Stimulated activated naive B cell treated with anti-CD40 and anti-IgM and Interleukin-4, amounts not matched to agents 10 μg/mL and 1 μg/mL and 100 μg/mL, for 72 hours (primary cell): ENCODE results near the gene PTPRT.

Experiments
- ATAC-seq, 2 donors: fragments of 150-1000 bp; cut with Tn5 transposase; replicated peaks; 2 replicates each; pipeline ENCODE4 v1.10.0; 2021; ENCODE audit warnings: moderate library complexity in 1 of 2
- DNase-seq: peaks from one replicate; pipeline ENCODE4 v3.0.0; 2021
- H3K27ac Mint-ChIP-seq: one replicate; pipeline ENCODE4 v1.8.0; 2022; ENCODE audit warnings: mild to moderate bottlenecking, mixed read lengths
- H3K27me3 Mint-ChIP-seq, 2 donors: one replicate each; pipeline ENCODE4 v1.8.0; 2022; ENCODE audit warnings: mixed read lengths in 2 of 2
- H3K36me3 Mint-ChIP-seq, 2 donors: one replicate each; pipeline ENCODE4 v1.8.0; 2022; ENCODE audit warnings: mixed read lengths in 2 of 2, mild to moderate bottlenecking in 1 of 2
- H3K4me1 Mint-ChIP-seq, 2 donors: one replicate each; pipeline ENCODE4 v1.8.0; 2022; ENCODE audit warnings: mixed read lengths in 2 of 2, mild to moderate bottlenecking in 1 of 2
- H3K4me3 Mint-ChIP-seq, 2 donors: one replicate each; pipeline ENCODE4 v1.8.0; 2022; ENCODE audit warnings: mild to moderate bottlenecking in 2 of 2, mixed read lengths in 2 of 2, moderate library complexity in 1 of 2
- H3K9me3 Mint-ChIP-seq, 2 donors: one replicate each; pipeline ENCODE4 v1.8.0; 2022; ENCODE audit warnings: mixed read lengths in 2 of 2, mild to moderate bottlenecking in 1 of 2

PTPRT gene

GRCh38 chr20:42150230-42150629 is 1039.5 kb downstream of the PTPRT start:
- Mint-ChIP-seq H3K36me3 (no peaks in the 10 kb centered on the region), H3K27me3 (no peaks in the 10 kb centered on the region), H3K27ac (no peak overlapping the region), H3K4me3 (no peak overlapping the region), H3K4me1 (no peaks in the 10 kb centered on the region), H3K9me3 (peaks cover 0 to 2% of the 10 kb centered on the region in 2 donors)
- DNase-seq = no peak
- no peak for ATAC-seq

GRCh38 chr20:42138729-42139128 is 1051.0 kb downstream of the PTPRT start:
- Mint-ChIP-seq H3K9me3 (peaks cover 3 to 4% of the 10 kb centered on the region in 2 donors), H3K27ac (no peak overlapping the region), H3K36me3 (no peaks in the 10 kb centered on the region), H3K27me3 (no peaks in the 10 kb centered on the region), H3K4me1 (no peaks in the 10 kb centered on the region), H3K4me3 (no peak overlapping the region)
- DNase-seq = no peak
- no peak for ATAC-seq

- H3K27ac Mint-ChIP-seq = no peak overlapping the region
- ATAC-seq (no peak), DNase-seq (no peak)
Observed at GRCh38 chr20:42134265-42135098, 1055.2 kb downstream of the PTPRT start.

GRCh38 chr20:42130810-42131596 is 1058.7 kb downstream of the PTPRT start:
- H3K4me1 Mint-ChIP-seq = no peaks in the 10 kb centered on the region
- DNase-seq (no peak), ATAC-seq (no peak)
- no peak overlapping the region for H3K27ac Mint-ChIP-seq
- H3K4me3 Mint-ChIP-seq = no peak overlapping the region
- H3K36me3 Mint-ChIP-seq = no peaks in the 10 kb centered on the region
- H3K27me3 Mint-ChIP-seq = peaks cover 0 to 4% of the 10 kb centered on the region in 2 donors
- peaks cover 3 to 5% of the 10 kb centered on the region in 2 donors for H3K9me3 Mint-ChIP-seq

More at GRCh38 chr20:42134265-42135098, 1055.2 kb downstream of the PTPRT start:
- no peaks in the 10 kb centered on the region for H3K36me3 Mint-ChIP-seq
- H3K4me1 Mint-ChIP-seq = no peaks in the 10 kb centered on the region
- peaks cover 0 to 4% of the 10 kb centered on the region in 2 donors for H3K27me3 Mint-ChIP-seq
- H3K9me3 Mint-ChIP-seq = peaks cover 3% of the 10 kb centered on the region in 2 donors
- no peak overlapping the region for H3K4me3 Mint-ChIP-seq

- DNase-seq (no peak), ATAC-seq (no peak)
- H3K27me3 Mint-ChIP-seq = no peaks in the 10 kb centered on the region
- no peak overlapping the region for H3K4me3 Mint-ChIP-seq
- no peaks in the 10 kb centered on the region for H3K4me1 Mint-ChIP-seq
- H3K27ac Mint-ChIP-seq = no peak overlapping the region
- peaks cover 0 to 3% of the 10 kb centered on the region in 2 donors for H3K9me3 Mint-ChIP-seq
- H3K36me3 Mint-ChIP-seq = no peaks in the 10 kb centered on the region
Observed at GRCh38 chr20:42125426-42125825, 1064.3 kb downstream of the PTPRT start.

- H3K36me3 Mint-ChIP-seq = no peaks in the 10 kb centered on the region
- H3K27ac Mint-ChIP-seq = no peak overlapping the region
- no peak for DNase-seq
- no peaks in the 10 kb centered on the region for H3K4me1 Mint-ChIP-seq
- ATAC-seq = no peak
- no peak overlapping the region for H3K4me3 Mint-ChIP-seq
- no peaks in the 10 kb centered on the region for H3K27me3 Mint-ChIP-seq
- H3K9me3 Mint-ChIP-seq = peaks cover 0 to 3% of the 10 kb centered on the region in 2 donors
Observed at GRCh38 chr20:42123981-42124473, 1065.7 kb downstream of the PTPRT start.

GRCh38 chr20:42118409-42119125 is 1071.1 kb downstream of the PTPRT start:
- no peaks in the 10 kb centered on the region for H3K4me1 Mint-ChIP-seq
- ATAC-seq (no peak), DNase-seq (no peak)
- peaks cover 0 to 9% of the 10 kb centered on the region in 2 donors for H3K27me3 Mint-ChIP-seq
- H3K36me3 Mint-ChIP-seq = no peaks in the 10 kb centered on the region
- no peak overlapping the region for H3K4me3 Mint-ChIP-seq
- H3K27ac Mint-ChIP-seq = no peak overlapping the region
- H3K9me3 Mint-ChIP-seq = peaks cover 1 to 5% of the 10 kb centered on the region in 2 donors

- Mint-ChIP-seq H3K4me3 (no peak overlapping the region), H3K27me3 (peaks cover 0 to 9% of the 10 kb centered on the region in 2 donors), H3K27ac (no peak overlapping the region), H3K4me1 (no peaks in the 10 kb centered on the region), H3K36me3 (no peaks in the 10 kb centered on the region), H3K9me3 (peaks cover 1 to 5% of the 10 kb centered on the region in 2 donors)
- DNase-seq (no peak), ATAC-seq (no peak)
Observed at GRCh38 chr20:42118001-42118400, 1071.7 kb downstream of the PTPRT start.

- H3K27me3 Mint-ChIP-seq = peaks cover 0 to 12% of the 10 kb centered on the region in 2 donors
- H3K36me3 Mint-ChIP-seq = no peaks in the 10 kb centered on the region
- DNase-seq (no peak), ATAC-seq (no peak)
- no peaks in the 10 kb centered on the region for H3K4me1 Mint-ChIP-seq
- H3K4me3 Mint-ChIP-seq = no peak overlapping the region
- H3K27ac Mint-ChIP-seq = no peak overlapping the region
- H3K9me3 Mint-ChIP-seq = peaks cover 0 to 8% of the 10 kb centered on the region in 2 donors
Observed at GRCh38 chr20:42113236-42113635, 1076.5 kb downstream of the PTPRT start.

GRCh38 chr20:42112161-42112560 is 1077.5 kb downstream of the PTPRT start:
- no peak for ATAC-seq
- H3K4me1 Mint-ChIP-seq = no peaks in the 10 kb centered on the region
- no peaks in the 10 kb centered on the region for H3K36me3 Mint-ChIP-seq
- no peak overlapping the region for H3K4me3 Mint-ChIP-seq
- H3K27me3 Mint-ChIP-seq = peaks cover 0 to 12% of the 10 kb centered on the region in 2 donors
- no peak for DNase-seq
- H3K9me3 Mint-ChIP-seq = peaks cover 0 to 3% of the 10 kb centered on the region in 2 donors
- H3K27ac Mint-ChIP-seq = no peak overlapping the region

- peaks cover 0 to 12% of the 10 kb centered on the region in 2 donors for H3K27me3 Mint-ChIP-seq
- no peak for ATAC-seq
- peaks cover 0 to 7% of the 10 kb centered on the region in 2 donors for H3K9me3 Mint-ChIP-seq
Observed at GRCh38 chr20:42111349-42111748, 1078.4 kb downstream of the PTPRT start.

GRCh38 chr20:42110301-42110700 is 1079.4 kb downstream of the PTPRT start:
- H3K4me3 Mint-ChIP-seq = no peak overlapping the region
- H3K4me1 Mint-ChIP-seq = no peaks in the 10 kb centered on the region
- H3K36me3 Mint-ChIP-seq = no peaks in the 10 kb centered on the region
- no peak for ATAC-seq
- H3K27me3 Mint-ChIP-seq = peaks cover 0 to 9% of the 10 kb centered on the region in 2 donors
- DNase-seq = no peak
- H3K27ac Mint-ChIP-seq = no peak overlapping the region
- H3K9me3 Mint-ChIP-seq = peaks cover 0 to 7% of the 10 kb centered on the region in 2 donors

More at GRCh38 chr20:42111349-42111748, 1078.4 kb downstream of the PTPRT start:
- no peak for DNase-seq
- Mint-ChIP-seq H3K27ac (no peak overlapping the region), H3K4me3 (no peak overlapping the region), H3K4me1 (no peaks in the 10 kb centered on the region), H3K36me3 (no peaks in the 10 kb centered on the region)

GRCh38 chr20:42102000-42102399 is 1087.7 kb downstream of the PTPRT start:
- peaks cover 0 to 4% of the 10 kb centered on the region in 2 donors for H3K9me3 Mint-ChIP-seq
- H3K27me3 Mint-ChIP-seq = peaks cover 0 to 8% of the 10 kb centered on the region in 2 donors
- no peak overlapping the region for H3K4me3 Mint-ChIP-seq
- no peaks in the 10 kb centered on the region for H3K36me3 Mint-ChIP-seq
- H3K4me1 Mint-ChIP-seq = no peaks in the 10 kb centered on the region
- DNase-seq (no peak), ATAC-seq (no peak)
- H3K27ac Mint-ChIP-seq = no peak overlapping the region

GRCh38 chr20:42100137-42100704 is 1089.5 kb downstream of the PTPRT start:
- Mint-ChIP-seq H3K36me3 (no peaks in the 10 kb centered on the region), H3K27me3 (peaks cover 0 to 8% of the 10 kb centered on the region in 2 donors), H3K4me3 (no peak overlapping the region), H3K9me3 (no peaks in the 10 kb centered on the region), H3K27ac (no peak overlapping the region), H3K4me1 (no peaks in the 10 kb centered on the region)
- ATAC-seq (no peak), DNase-seq (no peak)
